H1 (cell line): ENCODE results near the gene VSTM2L. TPM values are rescaled to one million over a fixed set of nuclear protein-coding genes. Genes with fewer than 3 reads are reported as not detected.

Experiments
- CTCF ChIA-PET: fragments of 300-600 bp; sonication (Branson Sonifier 250); formaldehyde crosslinking; loops from one replicate; lab custom pipeline; 2021; ENCODE audit not compliant: partially characterized antibody; lab: Charles Lee
- POLR2A ChIA-PET: fragments of 300-600 bp; sonication (Branson Sonifier 250); formaldehyde crosslinking; loops from one replicate; lab custom pipeline; 2021; ENCODE audit warnings: inconsistent platforms; ENCODE audit not compliant: partially characterized antibody; lab: Charles Lee
- DNase-seq, 2 experiments: peaks; one replicate each; pipeline versions ENCODE4 v3.0.0 to v3.0.0-alpha.2; 2010 to 2022; ENCODE audit warnings: low spot score in 2 of 2, low read depth in 1 of 2, mixed read lengths in 1 of 2
- FAIRE-seq: peaks from 2 replicates; lab custom pipeline; 2011; peaks lifted over from hg19 to GRCh38; lab: Jason Lieb, UNC
- H2AFZ ChIP-seq: 2 replicates; pipeline ENCODE4 v1.8.1; 2012; ENCODE audit warnings: low read length, inconsistent platforms
- H2AK5ac ChIP-seq: 2 replicates; pipeline ENCODE4 v1.6.1; 2013; ENCODE audit warnings: low read depth, low read length
- H2BK120ac ChIP-seq: replicated peaks from 2 replicates; pipeline ENCODE3; 2013; ENCODE audit warnings: low read depth, low read length, inconsistent platforms
- H2BK12ac ChIP-seq: 2 replicates; pipeline ENCODE4 v1.6.1; 2013; ENCODE audit warnings: low read depth, low read length
- H2BK15ac ChIP-seq: 2 replicates; pipeline ENCODE4 v1.6.1; 2013; ENCODE audit warnings: low read length
- H2BK20ac ChIP-seq: 2 replicates; pipeline ENCODE4 v1.6.1; 2013; ENCODE audit warnings: low read length
- H2BK5ac ChIP-seq: 2 replicates; pipeline ENCODE4 v1.6.1; 2013; ENCODE audit warnings: low read depth, low read length
- H3K14ac ChIP-seq: 2 replicates; pipeline ENCODE4 v1.6.1; 2013; ENCODE audit warnings: inconsistent platforms; ENCODE audit not compliant: insufficient read length
- H3K18ac ChIP-seq: 2 replicates; pipeline ENCODE4 v1.6.1; 2013; ENCODE audit warnings: low read length; ENCODE audit errors: extremely low read depth
- H3K23ac ChIP-seq: 2 replicates; pipeline ENCODE4 v1.6.1; 2013; ENCODE audit warnings: inconsistent platforms; ENCODE audit not compliant: insufficient read length
- H3K23me2 ChIP-seq: 2 replicates; pipeline ENCODE4 v1.6.1; 2013; ENCODE audit warnings: low read depth, low read length
- H3K27ac ChIP-seq: 2 replicates; pipeline ENCODE4 v1.6.1; 2011; ENCODE audit warnings: low read depth, low read length, inconsistent platforms
- H3K27me3 ChIP-seq, 4 experiments: replicated peaks in 1 of 4; 1 replicate in 1 of 4; 2 replicates in 3 of 4; pipeline versions ENCODE4 v1.6.1 to v1.8.1; 2011 to 2013; ENCODE audit warnings: low read length in 3 of 4, mild to moderate bottlenecking in 3 of 4, inconsistent platforms in 2 of 4, mixed read lengths in 2 of 4, moderate library complexity in 1 of 4; ENCODE audit not compliant: control insufficient read depth in 3 of 4, insufficient read depth in 3 of 4; ENCODE audit errors: extremely low read depth in 1 of 4
- H3K36me3 ChIP-seq, 4 experiments: 2 replicates each; pipeline versions ENCODE4 v1.6.1 to v1.8.1; 2011 to 2013; ENCODE audit warnings: mild to moderate bottlenecking in 4 of 4, low read length in 3 of 4, moderate library complexity in 2 of 4, control low read depth in 1 of 4, inconsistent platforms in 1 of 4; ENCODE audit not compliant: insufficient read depth in 4 of 4, control insufficient read depth in 2 of 4
- H3K4ac ChIP-seq: replicated peaks from 2 replicates; pipeline ENCODE3; 2013; ENCODE audit warnings: low read length, low read depth, mixed read lengths, inconsistent platforms; ENCODE audit not compliant: insufficient read length
- H3K4me1 ChIP-seq, 4 experiments: replicated peaks in 1 of 4; 1 replicate in 1 of 4; 2 replicates in 3 of 4; pipeline versions ENCODE4 v1.6.1 to v1.8.1; 2011 to 2013; ENCODE audit warnings: low read length in 3 of 4, inconsistent platforms in 2 of 4, mixed read lengths in 1 of 4; ENCODE audit not compliant: insufficient read depth in 4 of 4, control insufficient read depth in 3 of 4
- H3K4me2 ChIP-seq, 2 experiments: 2 replicates each; pipeline versions ENCODE4 v1.6.1 to v1.8.1; 2011 to 2013; ENCODE audit warnings: low read depth in 2 of 2, low read length in 2 of 2, control low read depth in 1 of 2, inconsistent platforms in 1 of 2, mild to moderate bottlenecking in 1 of 2; ENCODE audit not compliant: insufficient read depth in 1 of 2
- H3K4me3 ChIP-seq, 4 experiments: fragments of 200-600, 300-600 bp in 1 of 4; sonication (generic), shearing (Covaris generic), sonication (Bioruptor Twin) in 1 of 4; 2 replicates each; pipeline versions ENCODE4 v1.5.1 to v1.8.1; 2011 to 2016; ENCODE audit warnings: low read length in 4 of 4, low read depth in 3 of 4, control low read depth in 2 of 4, inconsistent platforms in 2 of 4, mild to moderate bottlenecking in 2 of 4, mixed read lengths in 1 of 4, moderate library complexity in 1 of 4; ENCODE audit not compliant: insufficient read depth in 2 of 4; ENCODE audit errors: extremely low read depth in 1 of 4
- H3K56ac ChIP-seq: replicated peaks from 2 replicates; pipeline ENCODE3; 2013; ENCODE audit warnings: low read depth, mild to moderate bottlenecking, mixed read lengths, low read length, inconsistent platforms; ENCODE audit not compliant: insufficient read length
- H3K79me1 ChIP-seq: 2 replicates; pipeline ENCODE4 v1.6.1; 2013; ENCODE audit warnings: low read depth, low read length, control low read depth
- H3K79me2 ChIP-seq, 2 experiments: 2 replicates each; pipeline versions ENCODE4 v1.6.1 to v1.8.1; 2012 to 2013; ENCODE audit warnings: low read length in 2 of 2, mild to moderate bottlenecking in 2 of 2, inconsistent platforms in 1 of 2; ENCODE audit not compliant: insufficient read depth in 2 of 2, control insufficient read depth in 1 of 2
- H3K9ac ChIP-seq, 4 experiments: replicated peaks in 1 of 4; 1 replicate in 1 of 4; 2 replicates in 3 of 4; pipeline versions ENCODE4 v1.6.1 to v1.8.1; 2011 to 2013; ENCODE audit warnings: low read depth in 3 of 4, low read length in 3 of 4, control low read depth in 2 of 4, mild to moderate bottlenecking in 2 of 4, moderate library complexity in 2 of 4, inconsistent platforms in 1 of 4; ENCODE audit errors: extremely low read depth in 1 of 4
- H3K9me3 ChIP-seq, 2 experiments: 2 replicates each; pipeline versions ENCODE4 v1.6.1 to v1.8.1; 2012 to 2013; ENCODE audit warnings: mild to moderate bottlenecking in 2 of 2, moderate library complexity in 2 of 2, control low read depth in 1 of 2, inconsistent platforms in 1 of 2, low read depth in 1 of 2, low read length in 1 of 2, mixed read lengths in 1 of 2; ENCODE audit not compliant: insufficient read depth in 2 of 2
- H4K20me1 ChIP-seq, 2 experiments: replicated peaks in 1 of 2; 2 replicates each; pipeline versions ENCODE3 to v1.8.1; 2011 to 2013; ENCODE audit warnings: inconsistent platforms in 2 of 2, low read length in 2 of 2, mild to moderate bottlenecking in 1 of 2; ENCODE audit not compliant: insufficient read depth in 2 of 2, control insufficient read depth in 1 of 2
- H4K5ac ChIP-seq: 2 replicates; pipeline ENCODE4 v1.6.1; 2013; ENCODE audit warnings: low read length, low read depth, mixed read lengths, inconsistent platforms; ENCODE audit not compliant: insufficient read length
- H4K8ac ChIP-seq: 2 replicates; pipeline ENCODE4 v1.8.0; 2013; ENCODE audit warnings: mild to moderate bottlenecking, moderate library complexity, low read length, inconsistent platforms; ENCODE audit not compliant: insufficient read depth; ENCODE audit errors: extremely low read depth
- H4K91ac ChIP-seq: replicated peaks from 2 replicates; pipeline ENCODE3; 2013; ENCODE audit warnings: low read length, mixed read lengths, inconsistent platforms; ENCODE audit not compliant: insufficient read length
- ATF3 ChIP-seq: IDR thresholded peaks from 2 replicates; pipeline ENCODE4 v1.6.1; 2011; ENCODE audit warnings: low read depth, mild to moderate bottlenecking, low read length; ENCODE audit not compliant: insufficient read depth
- CREB1 ChIP-seq: IDR thresholded peaks from 2 replicates; pipeline ENCODE4 v1.6.1; 2012; ENCODE audit warnings: inconsistent platforms
- JUN ChIP-seq: IDR thresholded peaks from 2 replicates; pipeline ENCODE4 v1.6.1; 2011; ENCODE audit warnings: low read depth, mild to moderate bottlenecking, improper control_type of control experiment, low read length
- WGBS, 2 experiments: shearing (Covaris generic) in 1 of 2; methylation state at CpG; one replicate each; pipeline versions ENCODE4 v1.1.6 to v1.1.7; 2013 to 2015; ENCODE audit warnings: low lambda C conversion rate in 2 of 2, mixed read lengths in 2 of 2, inconsistent platforms in 1 of 2, low coverage in 1 of 2, missing lambda C conversion rate in 1 of 2; ENCODE audit not compliant: insufficient replicate concordance in 2 of 2, insufficient coverage in 1 of 2, insufficient read length in 1 of 2; ENCODE audit errors: extremely low coverage in 1 of 2, missing lambda C conversion rate in 1 of 2; 5-methylcytosine and 5-hydroxymethylcytosine counted together
- polyA plus RNA-seq, 7 experiments: library from polyadenylated mRNA; depleted of rRNA in 3 of 7; stranded (reverse) in 5 of 7; unstranded in 2 of 7; fragments of >200 nt in 5 of 7; fragments of 200-250 nt in 2 of 7; gene quantifications; 1 replicate in 5 of 7; 2 replicates in 1 of 7; 4 replicates in 1 of 7; pipeline versions ENCODE4 v1.2.1 to v1.2.3, GENCODE V29; 2011 to 2013; ENCODE audit warnings: missing spikeins in 2 of 7, mixed read lengths in 2 of 7
- total RNA-seq: library from RNA; stranded (reverse); fragmentation: NEBNext Ultra II Directional; extraction: Animal tissue kit (Norgen Biotek cat#: 25700); gene quantifications from 2 replicates; pipeline ENCODE4 v1.2.1, GENCODE V29; 2021

VSTM2L gene
- total and polyA plus RNA-seq, 2 of the 8 experiments (the other 6 are each of a cell fraction or from before 2014, with no cell fraction given): 1.3 to 3.2 TPM

DNA sequence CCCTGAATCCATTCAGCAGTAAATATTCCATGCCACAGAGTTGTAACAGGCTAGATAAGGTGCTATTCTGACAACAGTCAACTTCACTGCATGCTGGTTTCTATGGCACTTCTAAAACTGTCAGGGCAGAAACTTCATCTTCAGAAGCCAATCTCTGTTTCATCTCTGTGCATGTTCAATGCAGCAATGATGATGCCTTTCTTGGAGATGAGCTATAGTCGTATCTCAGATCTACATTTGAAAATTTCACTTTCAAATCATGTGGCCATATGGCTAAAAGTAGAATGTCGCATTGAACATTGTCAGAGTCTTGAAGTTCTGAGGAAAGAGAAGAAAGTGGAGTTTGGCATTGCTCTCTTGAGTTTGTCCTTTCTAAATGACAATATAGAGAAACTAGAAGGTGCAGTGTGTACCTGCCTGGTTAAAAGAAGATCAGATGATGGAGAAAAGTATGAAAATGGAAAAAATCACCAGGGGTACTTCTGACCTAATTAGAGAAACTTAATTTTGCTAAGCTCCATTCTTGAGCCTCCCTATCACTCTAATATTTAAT is 49.0 kb upstream of the VSTM2L start:
- H2AK5ac ChIP-seq: no peak overlapping the region
- H3K14ac ChIP-seq: no peak overlapping the region
- no peaks in the 10 kb centered on the region for H3K79me1 ChIP-seq
- H3K4ac ChIP-seq: no peak overlapping the region
- H3K27ac ChIP-seq: no peak overlapping the region
- H2BK15ac ChIP-seq: no peak overlapping the region
- no peak overlapping the region for H3K4me3 ChIP-seq
- no peaks in the 10 kb centered on the region for H3K4me1 ChIP-seq
- H4K8ac ChIP-seq: no peak overlapping the region
- no peak overlapping the region for H2AFZ ChIP-seq
- ChIA-PET POLR2A (no interaction called here), CTCF (interaction anchor here (0.6 to 2.5 kb wide), 3 partner anchors 12 to 238 kb away, joined by 4 to 5 read pairs (median 4); no protein-coding TSS in a partner anchor)
- TF ChIP-seq ATF3 (no peak), CREB1 (no peak), JUN (no peak)
- no peak overlapping the region for H3K9ac ChIP-seq
- WGBS, 2 experiments: 91% methylated on average over 2 of the region's 2 CpGs; no CpG with 5 or more reads in 1 of the 2 experiments
- H3K56ac ChIP-seq: no peak overlapping the region
- H3K79me2 ChIP-seq: no peaks in the 10 kb centered on the region
- H3K9me3 ChIP-seq: no peaks in the 10 kb centered on the region
- no peak overlapping the region for H4K5ac ChIP-seq
- H3K18ac ChIP-seq: no peak overlapping the region
- DNase-seq (no peak), FAIRE-seq (no peak)
- H3K36me3 ChIP-seq: peaks cover 0 to 5% (median 0%) of the 10 kb centered on the region in 4 experiments; a peak in 1 of 8 replicates
- no peak overlapping the region for H3K4me2 ChIP-seq
- H2BK20ac ChIP-seq: no peak overlapping the region
- H3K23me2 ChIP-seq: no peaks in the 10 kb centered on the region
- H2BK5ac ChIP-seq: no peak overlapping the region
- no peaks in the 10 kb centered on the region for H4K20me1 ChIP-seq
- H3K23ac ChIP-seq: no peak overlapping the region
- H3K27me3 ChIP-seq: no peaks in the 10 kb centered on the region
- no peak overlapping the region for H2BK120ac ChIP-seq
- H4K91ac ChIP-seq: no peak overlapping the region
- no peak overlapping the region for H2BK12ac ChIP-seq
